HG02678 (cell line): ENCODE measurements around the gene CCDC9B.

Experiments used
- ATAC-seq: cut with Tn5 transposase; IDR thresholded peaks from one replicate; pipeline ENCODE4 v1.9.1; 2021; ENCODE audit warnings: mild to moderate bottlenecking, moderate library complexity; ENCODE audit not compliant: unreplicated experiment

The CCDC9B gene

DNA sequence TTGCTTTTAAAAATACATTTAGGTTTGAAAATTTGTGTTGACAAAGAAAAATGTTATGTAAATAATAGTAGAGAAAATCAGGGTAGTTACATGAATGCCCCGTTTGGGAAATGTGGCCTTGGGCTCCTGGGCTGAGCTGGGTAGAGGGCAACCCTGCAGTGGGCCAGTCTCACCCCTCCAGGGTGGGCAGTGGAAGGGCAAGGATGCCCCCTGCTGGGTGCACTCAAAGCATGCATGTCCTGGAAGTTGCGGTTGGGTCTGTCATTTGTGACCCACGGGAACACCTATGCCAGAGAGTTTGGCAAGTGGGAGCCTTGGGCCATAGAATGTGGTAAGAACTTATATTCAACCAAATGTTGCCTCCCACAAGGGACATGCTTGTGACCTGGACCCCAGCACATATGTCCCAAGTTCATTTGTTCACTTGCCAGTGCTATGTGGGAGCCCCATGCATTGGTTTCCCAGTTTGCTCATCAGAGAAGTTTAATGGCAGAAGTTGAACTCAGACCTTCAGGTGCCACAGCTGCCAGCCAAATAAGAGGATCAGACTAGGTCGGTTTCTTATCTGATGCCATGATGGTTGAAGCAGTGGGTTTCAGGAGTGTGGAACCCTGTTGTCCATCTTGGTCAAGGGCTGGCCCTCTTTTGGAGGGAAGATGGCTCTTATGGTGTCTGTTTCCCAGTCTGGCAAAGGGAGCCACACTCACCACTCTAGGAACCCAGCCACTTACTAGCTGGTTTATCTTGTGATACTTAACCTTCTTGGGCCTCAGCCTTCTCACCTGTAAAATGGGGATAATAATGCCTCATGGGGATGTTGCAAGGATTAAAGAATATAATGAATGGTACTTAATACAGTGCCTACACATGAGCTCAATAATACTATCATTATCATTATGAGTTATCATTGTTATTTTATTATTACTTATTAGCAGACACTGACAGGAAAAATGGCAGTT, 30.5 kb downstream of the CCDC9B start:
- ATAC-seq = no peak

DNA sequence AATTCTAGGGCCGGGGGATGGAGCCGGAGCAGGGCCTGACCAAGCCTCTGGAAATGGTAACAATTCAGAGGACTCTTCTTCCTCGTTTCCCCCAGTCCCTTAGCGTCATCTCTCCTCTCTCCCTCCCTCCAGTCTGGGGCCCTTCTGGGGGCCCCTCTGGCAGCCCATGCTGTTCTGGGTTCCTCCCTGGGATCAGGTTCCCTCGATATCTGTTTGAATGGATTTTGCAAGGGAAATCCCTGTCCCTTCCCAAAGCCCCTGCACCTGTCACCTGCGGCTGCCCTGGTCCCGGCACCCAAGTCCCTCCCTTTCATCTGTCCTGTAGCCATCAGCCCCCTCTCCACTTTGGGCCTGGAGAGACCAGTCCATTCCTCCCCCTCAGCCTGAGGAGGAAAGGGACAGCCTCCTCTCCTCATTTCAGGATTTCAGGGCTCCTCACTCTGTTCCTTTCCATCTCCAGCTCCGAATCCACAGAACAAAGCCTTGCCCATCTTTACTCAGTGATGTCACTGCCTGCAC, 31.3 kb downstream of the CCDC9B start:
- no peak for ATAC-seq

DNA sequence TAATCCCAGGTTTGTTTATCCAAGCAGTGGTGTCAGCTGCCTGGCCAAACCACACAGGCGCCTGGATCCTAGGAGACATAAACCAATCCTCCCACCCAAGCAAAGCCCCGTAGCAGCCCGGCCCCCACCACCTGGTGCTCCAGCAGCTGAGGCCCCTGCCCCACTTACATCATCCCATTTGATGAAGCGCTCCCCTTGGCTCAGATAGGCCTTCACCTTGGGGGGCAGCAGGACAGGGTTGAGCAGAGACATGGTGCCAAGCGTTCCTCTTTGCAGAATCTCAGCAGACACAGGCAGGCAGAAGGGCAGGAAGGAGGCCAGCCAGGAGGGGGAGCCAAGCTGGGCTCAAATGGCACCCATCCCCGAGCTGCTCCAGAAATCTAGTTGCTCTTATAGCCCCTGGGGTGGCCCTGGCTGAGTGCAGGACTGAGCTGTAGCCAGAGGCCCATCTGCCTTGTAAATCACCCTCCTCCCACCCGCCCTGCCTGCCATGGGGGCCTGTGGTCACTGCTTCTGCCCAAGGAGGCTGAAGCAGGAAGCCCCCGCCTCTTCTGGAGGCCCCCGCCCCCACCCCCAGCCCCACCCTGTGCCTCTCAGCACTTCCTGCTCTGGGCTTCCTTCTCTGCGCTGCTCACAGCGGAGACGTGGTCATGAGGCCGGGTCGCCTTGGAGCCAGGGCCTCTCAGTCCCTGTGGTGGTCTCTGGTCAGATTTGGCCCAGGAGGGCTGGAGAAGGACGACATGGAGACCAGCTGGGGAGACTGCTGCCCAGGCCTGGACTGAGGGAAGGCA, 33.1 kb downstream of the CCDC9B start, which contains the start of gene PLCB2:
Gene PLCB2 (minus strand): TSS at position 515 of the 791 bp plus-strand sequence. CDS start 263 bp downstream, at position 252.
- peak; percentile 53 for ATAC-seq

DNA sequence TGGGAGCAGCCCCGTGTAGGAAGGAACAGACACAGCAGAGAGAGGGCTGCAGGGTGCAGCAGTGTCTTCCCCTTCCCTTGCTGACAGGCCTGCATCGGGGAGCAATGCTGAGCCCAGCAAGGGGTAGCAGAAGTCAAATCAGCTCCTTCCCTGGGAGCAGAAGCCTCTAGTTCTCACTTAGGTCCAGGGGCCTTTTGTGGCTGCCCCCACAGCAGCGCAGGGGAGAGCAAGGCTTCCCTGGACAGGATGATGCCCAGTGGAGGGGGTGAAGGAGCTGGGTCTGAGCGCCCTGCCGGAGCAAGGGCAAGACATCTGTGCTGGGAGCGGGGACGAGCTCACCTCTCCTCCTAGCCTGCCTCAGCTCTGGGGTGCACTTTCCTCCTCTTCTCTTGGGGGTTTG, 33.8 kb downstream of the CCDC9B start:
- no peak for ATAC-seq

DNA sequence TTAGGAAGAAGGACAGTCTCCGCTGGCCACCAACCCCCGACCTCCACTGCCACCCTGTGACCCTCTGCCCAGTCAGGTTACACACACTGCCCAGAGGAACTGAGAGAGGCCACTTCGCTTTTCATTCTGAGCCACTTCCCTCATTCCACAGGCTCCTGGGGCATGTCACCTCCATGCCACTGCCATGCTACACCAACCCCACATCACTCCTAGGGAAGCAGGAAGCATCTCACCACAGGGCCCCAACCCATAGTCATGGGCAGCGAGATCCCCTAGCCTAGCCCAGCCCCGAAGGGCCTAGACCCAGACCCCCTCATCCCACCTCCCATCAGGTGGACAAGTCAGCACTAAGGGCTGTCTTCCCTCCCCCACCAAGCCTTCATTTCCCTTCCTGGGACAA, 34.4 kb downstream of the CCDC9B start:
- ATAC-seq = no peak

DNA sequence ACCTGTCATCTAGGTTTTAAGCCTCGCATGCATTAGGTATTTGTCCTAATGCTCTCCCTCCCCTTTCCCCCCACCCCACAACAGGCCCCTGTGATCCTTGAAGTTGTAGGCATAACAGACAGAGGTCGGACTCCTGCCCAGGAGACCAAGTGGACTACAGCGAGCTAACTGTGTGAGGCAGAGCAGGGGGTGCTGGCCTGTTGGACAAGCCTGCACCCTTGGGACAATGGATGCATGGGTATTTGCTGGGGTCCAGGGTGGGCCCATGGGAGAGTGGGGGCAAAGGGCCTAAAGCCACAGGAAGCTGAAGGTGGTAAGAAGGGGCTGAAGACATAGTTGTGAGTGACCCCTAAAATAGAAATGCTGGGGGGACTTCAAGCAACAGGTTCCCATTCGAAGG, 35.5 kb downstream of the CCDC9B start:
- ATAC-seq = no peak

DNA sequence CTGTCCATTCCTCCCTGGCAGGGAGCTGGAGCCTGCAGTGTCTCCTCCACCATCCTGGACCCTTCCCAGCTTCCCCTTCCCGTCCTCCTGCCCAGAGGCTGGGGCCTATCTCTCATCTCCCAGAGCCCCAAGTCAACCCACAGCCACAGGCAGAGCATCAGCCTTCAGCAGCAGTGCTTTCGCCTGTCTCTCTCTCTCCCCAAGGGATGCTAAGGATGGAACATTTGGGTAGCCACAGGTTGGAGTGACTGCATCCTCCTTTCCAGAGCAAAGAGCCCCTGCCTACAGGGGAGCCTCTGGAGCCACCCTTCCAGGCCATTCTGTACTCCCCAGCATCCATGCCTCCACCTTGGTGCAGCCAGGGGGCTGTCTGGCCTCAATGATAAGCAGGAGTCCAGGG, 37.2 kb downstream of the CCDC9B start:
- no peak for ATAC-seq

DNA sequence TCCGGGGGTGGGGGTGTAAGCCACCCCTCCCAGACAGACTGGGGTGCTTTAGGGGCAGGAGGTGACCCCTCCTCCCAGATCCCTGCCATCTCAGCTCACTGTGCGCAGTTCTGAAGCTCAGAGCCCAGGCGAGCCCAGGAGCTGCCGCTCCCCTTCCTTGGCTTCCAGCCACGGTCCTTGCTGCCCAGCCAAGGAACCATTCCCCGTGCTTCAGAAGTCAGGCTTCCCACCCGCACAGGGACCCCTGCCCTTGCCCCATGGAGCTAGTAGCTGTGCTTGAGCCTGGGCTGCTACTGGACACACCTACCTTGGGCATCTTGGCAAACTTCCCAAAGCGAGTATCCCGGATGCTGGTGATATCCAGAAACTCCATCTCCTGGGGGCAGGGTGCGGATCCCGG, 37.8 kb downstream of the CCDC9B start:
- ATAC-seq = no peak

DNA sequence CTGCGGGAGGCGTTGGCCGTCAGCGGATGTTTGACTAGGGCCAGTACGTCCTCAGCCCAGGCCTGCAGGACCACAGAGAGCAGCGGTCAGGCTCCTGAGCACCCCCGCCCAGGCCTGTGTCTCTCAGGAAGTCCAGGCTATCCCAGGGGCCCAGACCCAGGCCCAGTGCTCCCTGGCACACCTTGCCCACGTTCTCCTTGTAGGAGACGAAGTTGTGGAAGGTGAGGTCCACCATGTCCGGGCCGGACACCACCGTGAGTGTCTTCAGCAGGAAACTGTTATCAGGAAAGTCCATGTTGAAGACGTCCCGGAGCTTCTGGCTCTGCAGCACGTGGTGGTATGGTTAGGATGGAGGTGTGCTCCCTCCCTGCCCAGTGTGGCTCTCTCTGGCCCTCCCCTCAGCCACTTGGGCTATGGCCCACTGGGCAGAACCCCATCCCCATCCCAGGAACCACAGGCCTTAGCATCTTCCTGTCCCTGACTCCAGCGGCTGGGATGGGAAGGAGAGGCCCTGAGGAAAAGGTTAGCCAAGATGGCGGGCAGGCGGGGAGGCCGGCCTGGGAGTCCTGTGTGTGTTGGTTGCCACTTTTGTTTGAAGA, 38.4 kb downstream of the CCDC9B start:
- ATAC-seq = no peak

DNA sequence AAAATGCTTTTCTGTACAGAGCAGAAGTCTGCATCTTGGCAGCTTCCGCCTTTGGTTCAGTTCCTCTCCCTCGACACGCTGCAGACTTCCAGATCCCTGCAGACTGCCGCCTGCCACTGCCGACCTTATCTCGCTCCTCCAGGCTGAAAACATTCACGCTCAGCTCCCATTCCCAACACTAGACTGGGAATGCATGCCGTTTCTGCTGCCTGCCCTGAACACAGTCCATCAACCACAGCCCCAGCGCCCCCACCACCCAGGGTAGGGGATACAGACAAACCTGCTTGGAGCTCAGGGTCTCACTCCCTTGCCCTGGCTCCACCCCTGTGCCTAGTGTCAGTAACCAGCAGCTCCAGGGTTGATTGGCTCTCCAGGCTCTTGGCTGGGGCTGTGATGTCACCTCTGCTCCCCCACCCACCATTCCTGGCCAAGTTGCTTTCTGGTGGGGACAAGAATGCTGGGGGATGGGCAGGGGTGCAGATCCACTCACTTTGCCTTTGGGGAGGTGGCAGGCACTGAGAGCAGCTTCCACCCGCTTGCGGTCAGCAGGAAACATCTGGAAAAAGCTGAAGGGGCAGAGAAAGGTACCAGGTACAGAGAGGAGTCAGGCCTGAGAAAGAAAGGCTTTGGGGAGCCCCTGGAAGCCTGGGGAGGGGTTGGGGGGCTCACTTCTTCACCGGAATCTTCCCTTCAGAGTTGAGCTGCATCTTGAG, 39.1 kb downstream of the CCDC9B start:
- ATAC-seq = no peak

DNA sequence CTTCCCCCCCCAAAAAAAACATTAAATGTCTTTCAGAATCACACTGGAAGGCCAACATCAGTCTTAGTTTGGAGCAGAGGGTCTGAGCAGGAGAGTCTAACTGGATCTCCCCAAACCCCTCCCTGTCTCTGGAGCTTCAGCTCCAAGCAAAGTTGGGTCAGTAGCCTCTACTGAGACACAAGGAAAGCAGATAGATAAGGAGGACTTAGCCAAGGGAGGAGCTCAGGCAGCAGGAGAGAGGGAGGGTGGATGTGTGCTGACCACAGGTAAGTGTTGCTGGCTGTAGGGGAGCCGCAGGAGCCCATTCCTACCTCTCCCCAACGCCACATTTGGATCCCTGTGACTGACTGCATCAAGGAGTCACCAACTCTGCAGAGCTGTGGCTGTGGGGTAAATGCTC, 40.0 kb downstream of the CCDC9B start:
- no peak for ATAC-seq

DNA sequence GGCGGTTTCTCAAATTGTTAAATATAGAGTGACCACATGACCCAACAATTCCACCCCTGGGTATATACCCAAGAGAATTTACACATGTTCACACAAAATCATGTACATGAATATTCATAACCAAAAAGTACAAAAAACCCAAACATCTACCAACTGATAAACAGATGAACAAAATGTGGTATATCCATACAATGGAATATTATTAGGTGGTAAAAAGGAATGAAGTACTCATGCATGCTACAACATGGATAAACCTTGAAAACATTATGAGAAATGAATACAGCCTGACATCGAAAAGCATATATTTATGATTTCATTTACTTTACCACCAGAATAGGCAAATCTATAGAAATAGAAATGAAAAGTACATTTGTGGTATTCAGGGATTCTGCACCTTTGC, 40.4 kb downstream of the CCDC9B start:
- ATAC-seq = no peak

DNA sequence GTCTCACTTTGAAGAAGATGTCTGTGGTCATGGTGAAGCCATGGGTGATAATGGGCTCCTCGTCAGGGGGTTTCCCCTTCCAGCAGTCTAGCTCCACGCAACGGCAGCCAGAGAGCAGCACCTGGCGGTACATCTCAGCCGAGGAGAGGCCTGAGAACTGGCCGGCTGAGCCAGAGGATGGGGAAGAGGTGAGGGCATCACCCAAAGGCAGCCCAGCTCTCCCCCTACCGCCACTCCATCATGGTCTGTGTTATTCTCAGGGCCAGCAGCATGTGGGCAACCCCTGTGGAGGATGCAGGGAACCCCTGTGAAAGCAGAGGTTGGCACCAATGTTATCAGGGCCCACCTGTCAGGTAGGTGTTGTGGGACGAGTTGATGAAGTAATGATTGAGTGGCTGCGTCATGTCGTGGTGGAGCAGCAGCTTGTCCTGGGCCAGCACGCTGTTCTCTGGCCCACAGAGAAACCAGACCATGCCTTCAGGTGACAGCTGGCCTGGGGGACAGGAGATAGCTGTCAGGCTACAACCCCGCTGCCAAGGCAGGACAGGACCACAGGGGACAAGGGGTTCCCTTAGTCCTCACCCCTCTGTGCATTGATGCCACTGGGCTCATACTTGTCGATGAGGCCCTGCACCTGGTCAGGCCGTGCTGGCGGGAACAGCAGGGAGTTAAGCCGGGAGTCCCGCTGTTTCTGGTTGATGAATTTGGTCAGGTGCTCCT, 42.4 kb downstream of the CCDC9B start:
- no peak for ATAC-seq

DNA sequence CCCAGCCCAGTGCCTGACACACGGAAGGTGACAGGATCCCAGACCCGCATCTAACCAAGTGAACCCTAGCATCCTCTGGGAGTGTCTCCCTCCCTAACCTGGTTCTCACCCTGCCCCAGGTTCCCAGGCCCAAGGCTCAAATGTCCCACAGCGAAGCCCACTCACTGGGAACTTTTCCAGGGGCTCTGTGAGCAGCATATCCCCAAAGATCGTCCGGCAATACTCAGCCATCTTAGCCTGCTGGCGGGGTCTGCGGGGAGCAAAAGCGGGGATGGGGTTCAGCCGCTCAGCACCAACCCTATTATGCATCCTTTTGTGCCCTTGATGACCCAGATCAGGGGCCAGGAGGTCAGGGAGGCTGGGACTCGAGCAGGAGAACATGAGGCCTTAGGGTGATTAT, 43.4 kb downstream of the CCDC9B start:
- ATAC-seq = no peak

DNA sequence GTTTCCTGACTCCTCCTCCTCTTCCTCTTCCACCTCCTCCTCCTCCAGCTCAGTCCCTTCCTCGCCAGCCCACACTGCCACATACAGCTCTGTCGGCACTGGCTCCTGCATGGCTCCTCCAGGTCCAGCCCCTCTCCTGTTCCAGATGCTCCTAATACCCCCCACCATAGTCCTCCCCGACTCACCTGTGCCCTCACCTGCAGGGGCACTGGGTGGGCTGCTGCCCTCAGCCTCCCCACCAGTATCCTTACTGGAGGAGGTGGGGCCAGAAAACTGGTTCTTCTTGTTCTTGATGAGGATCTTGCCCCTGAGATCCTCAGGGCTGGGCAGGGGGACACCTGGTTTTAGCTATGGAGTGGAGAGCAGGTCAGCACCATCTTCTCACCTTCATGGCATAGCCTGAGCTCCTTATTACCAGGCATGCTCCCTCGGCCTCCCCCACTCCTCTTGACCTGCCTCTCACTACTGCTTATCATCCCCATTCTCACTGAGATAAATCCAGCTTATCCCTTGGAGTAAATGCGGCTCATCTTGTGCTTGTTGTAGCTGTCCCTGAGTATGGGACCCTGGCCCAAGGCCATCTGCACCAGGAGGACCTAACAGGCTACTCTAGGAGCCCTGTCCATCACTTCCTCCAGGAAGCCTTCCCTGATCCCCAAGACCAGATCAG, 44.0 kb downstream of the CCDC9B start:
- no peak for ATAC-seq

DNA sequence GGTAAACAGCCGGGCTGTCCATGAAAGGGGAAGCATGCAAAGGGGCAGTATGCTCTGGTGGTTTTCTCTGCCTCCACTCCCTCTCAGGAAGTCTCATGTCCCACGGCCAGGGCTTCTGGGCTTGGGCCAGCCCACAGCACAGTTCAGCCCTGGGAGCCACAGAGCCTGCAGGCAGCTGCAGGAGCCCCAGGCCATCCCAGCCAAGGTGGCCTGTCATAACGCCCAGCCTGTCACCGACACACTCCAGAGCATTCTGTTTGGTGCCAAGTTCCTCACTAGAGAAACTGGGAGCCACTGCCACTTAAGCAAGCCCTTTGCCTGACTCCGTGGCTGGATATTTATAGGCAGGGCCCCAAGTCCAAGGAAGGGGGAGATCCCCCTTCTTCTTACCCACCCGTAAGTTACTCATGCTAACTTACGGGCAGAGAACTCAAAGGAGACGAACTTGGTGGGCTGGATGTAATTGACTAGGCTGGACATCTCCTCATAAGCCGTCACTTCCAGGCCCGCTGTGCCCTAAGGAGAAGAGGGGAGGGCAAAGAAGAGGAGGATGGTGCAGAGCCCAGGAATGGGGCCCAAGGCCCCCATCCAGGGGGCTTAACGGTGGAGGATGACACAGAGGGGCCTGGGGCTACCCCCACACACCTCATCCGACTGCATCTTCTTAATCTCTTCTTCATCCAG, 44.7 kb downstream of the CCDC9B start:
- ATAC-seq = no peak

DNA sequence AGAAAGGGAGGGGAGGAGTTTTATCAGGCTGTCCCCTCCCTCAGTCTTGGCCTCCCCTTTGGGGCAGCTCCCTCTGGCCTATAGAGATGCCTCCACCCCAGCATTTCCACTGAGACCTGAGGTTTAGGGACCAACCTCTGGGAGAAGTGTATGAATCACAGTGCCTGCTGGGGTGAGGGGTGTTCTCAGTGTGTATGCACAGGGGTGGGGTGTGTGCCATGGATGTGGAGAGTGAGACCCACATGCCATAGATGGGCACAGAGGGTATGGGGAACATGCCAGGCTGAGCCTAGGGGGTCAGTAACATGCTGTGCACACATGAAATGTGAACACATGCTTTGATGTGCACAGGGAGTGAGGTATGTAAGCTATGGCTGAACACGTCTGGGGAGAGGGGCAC, 45.4 kb downstream of the CCDC9B start:
- ATAC-seq = no peak

DNA sequence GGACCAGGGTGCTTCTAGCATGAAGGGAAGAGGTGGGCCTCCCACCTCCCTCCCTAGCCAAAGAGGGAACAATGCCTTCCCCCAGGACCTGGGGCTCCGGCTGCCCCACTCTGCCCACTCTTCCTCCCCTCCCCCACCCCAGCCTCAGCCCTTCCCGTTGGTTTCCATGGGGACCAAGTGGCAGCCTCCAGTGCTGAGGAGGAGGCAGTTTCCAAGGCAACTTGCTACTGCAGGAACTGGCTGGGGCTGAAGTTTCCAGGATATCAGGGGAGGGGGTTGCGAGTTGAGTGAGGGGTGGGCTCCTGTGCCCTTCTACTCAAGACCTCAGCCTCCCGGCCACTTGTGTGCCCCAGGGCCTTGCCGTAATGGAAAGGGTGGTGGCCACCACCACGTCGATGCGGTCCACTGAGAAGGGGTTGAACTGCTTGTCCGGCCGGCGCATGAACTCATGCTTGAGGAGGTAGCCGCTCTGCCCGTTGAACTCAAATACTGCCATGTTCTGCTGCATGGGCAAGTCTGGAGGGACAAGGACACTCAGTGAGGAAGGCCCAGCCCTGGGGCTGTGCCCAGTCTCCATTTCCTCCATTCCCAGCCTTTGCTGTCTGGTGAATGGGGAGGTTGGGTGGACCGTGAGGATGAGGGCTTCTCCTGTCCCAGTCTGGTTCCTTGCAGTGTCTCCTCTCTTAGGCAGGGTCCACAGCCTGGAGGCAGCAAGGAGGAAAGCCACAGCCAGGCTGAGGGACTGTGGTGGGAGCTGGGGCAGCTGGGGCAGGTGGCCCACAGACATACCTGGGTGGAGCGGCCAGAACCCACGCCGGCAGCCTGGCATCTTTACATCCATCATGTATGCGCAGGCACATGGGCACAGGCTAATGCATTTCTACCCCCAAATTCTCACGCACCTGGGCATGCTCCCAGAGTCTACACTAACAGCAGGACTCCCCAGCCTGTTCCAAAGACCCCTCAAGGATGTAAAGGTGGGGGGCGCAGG, 46.5 kb downstream of the CCDC9B start:
- ATAC-seq = no peak
